HG02759 (cell line): Measurements from ENCODE around the gene RBM44.
"Not testable (repeated sequence)": the region's sequence is repeated elsewhere in the genome, so short reads cannot be mapped to it uniquely, and the experiment has no call there.

Source experiments
- ATAC-seq: cut with Tn5 transposase; IDR thresholded peaks from one replicate; pipeline ENCODE4 v1.9.1; 2021; ENCODE audit warnings: mild to moderate bottlenecking, moderate library complexity; ENCODE audit not compliant: unreplicated experiment

Gene RBM44

DNA sequence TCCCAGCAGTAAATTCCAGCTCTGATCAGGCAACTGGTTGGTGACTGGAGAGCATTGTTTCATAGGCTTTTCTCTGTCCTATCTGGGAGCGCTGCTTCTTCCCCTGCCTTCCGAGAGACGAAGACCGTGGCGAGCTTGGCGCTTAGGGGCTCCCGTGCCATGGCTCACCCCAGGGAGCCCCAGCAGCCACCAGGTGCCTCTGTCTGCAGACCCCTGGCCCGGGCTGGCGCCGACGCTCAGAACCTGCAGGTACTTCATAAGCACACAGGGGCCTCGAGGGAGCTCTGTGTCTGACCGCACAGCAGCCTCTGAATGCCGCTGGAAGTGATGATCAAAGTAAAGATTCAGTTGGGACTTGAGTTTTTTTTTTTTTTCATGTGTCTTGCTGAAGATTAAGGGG is 19.1 kb upstream of the RBM44 start:
- ATAC-seq = no peak

DNA sequence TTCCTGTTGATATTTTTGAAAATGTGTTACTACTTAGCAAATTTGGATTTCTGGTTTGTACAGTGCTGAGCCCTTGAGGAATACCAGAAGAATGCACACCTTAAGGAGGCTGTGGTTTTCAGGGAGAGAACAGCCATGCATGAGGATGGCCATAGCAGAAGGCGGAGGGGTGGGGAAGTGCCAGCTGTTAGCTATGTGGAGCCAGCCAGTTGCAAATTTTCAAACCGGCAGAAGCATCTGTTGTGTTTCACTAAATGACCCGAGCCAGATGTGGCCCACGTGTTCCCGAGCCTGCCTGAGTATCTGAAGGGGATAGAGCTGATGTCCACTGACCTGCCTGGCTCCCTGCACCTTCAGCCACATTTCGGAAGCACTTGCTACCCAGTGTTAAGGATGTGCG is 16.4 kb upstream of the RBM44 start:
- ATAC-seq = no peak

DNA sequence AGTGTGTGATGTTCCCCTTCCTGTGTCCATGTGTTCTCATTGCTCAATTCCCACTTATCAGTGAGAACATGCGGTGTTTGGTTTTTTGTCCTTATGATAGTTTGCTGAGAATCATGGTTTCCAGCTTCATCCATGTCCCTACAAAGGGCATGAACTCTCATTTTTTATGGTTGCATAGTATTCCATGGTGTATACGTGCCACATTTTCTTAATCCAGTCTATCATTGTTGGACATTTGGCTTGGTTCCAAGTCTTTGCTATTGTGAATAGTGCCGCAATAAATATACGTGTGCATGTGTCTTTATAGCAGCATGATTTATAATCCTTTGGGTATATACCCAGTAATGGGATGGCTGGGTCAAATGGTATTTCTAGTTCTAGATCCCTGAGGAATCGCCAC is 14.9 kb upstream of the RBM44 start:
- not testable (repeated sequence) for ATAC-seq

DNA sequence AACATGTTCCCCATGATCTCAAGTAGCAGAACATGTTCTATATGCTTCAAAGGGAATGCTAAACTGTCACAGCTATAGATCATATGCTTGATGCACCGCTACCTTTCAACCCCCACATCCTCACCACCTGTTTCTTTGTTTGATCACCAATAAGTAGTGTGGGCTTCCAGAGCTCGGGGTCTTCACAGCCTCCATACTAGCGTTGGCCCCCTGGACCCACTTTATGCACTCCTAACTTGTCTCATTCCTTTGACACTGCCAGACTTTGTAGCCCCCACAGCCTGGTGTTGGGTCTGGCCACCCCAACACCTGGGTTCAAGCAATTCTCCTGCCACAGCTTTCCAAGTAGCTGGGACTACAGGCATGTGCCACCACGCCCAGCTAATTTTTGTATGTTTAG is 11.6 kb upstream of the RBM44 start:
- ATAC-seq = no peak

DNA sequence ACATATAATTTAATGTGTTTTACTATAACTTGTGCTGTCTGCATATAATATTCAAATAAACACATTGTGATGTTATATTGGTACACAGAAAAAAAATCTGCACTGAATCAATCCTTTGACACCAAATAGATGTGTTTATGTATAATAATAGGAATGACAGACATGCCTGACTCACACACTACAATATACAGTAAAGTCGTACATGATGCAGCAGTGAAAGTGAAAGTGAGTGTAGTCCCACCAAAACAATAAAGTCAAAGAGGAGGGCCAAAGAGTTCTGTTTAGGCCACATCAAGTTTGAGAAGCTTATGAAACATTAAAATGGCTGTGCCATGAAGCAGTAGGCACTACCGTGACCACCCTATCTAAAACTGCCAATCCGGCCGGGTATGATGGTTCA is 8.2 kb upstream of the RBM44 start:
- ATAC-seq = no peak

DNA sequence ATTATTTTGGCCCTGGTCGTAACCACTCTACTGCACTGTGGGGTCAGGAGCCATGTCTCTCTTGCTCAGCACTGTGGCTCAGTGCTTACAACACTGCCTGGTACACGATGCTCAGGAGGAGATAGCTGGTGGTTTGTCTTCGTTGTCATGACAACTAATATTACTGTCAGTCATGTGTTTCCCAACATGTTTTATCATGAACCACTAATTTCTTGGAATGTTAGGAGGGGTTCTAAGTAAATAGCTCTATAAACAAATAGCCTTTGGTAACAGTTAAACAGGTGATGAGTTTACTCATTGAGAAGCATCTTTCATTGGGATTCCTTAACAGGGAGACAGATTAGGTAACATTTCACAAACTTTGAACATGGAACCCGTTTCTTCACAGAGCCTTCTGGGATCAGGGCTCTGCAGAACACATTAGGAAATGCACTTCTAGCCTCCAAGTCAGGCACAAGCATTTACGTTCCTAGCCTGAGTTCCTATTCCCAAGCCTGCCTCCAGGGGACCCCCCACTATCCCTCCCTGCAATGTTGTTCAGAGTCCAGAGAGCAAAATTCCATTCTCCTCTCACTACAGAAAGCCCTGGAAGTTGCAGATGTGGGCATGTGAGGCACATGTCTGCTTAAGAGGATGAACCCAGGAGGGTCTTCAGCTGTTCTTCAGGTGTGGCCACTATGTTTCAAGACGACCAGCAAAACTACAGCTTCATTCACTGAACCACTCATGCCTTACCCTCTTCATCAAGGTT is 6.4 kb upstream of the RBM44 start:
- no peak for ATAC-seq

DNA sequence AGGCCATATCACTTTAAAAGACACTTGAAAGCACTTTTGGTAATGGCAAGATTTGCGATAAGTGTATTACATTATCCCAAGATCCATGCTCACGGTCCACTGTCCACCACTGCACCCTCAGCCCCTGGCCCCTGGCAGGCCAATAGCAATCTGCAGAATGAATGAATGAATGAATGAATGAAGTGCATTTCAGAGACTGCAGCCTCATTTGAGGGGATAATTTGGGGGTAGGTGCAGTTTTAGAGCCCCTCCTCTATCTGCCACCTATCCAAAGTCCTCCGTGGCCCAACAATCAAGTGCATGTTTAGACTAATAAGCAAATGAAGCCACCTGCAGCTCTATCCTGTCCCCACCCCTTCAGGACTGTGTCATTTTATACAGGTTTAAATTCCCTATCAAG is 1.3 kb upstream of the RBM44 start:
- ATAC-seq = no peak

DNA sequence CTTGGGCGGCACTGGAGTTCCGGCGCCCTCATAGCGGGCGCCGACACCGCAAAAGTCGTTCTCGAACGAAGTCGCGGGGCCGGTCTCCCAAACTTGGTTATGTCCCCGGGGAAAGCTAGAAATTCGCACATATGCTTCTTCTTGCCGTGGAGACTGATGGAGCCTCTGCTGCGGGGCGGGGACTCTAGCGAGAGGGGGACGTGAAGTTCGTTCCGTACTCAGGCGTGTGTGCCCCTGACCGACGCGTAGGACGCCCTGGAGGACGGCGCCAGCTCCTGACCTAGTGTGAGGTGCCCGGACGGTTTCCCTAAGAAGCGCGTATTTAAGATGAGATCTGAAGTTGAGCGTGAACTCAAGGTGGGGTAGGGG is 465 bp downstream of the RBM44 start:
- ATAC-seq = no peak

DNA sequence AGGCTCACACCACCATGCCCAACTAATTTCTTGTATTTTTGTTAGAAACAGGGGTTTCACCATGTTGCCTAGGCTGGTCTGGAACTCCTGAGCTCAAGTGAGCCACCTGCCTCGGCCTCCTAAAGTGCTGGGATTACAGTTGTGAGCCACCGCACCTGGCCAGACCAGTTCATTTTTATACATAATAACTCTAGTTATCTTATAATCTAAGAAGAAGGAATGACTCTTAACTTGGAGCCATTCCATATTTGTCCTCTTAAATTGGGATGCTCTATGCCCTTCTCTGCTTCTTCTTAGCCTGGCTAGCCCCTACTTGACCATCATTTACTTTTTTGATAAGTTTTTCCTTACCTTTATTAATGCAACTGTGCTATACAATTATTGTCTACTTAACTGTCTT is 2.9 kb downstream of the RBM44 start:
- ATAC-seq = no peak

DNA sequence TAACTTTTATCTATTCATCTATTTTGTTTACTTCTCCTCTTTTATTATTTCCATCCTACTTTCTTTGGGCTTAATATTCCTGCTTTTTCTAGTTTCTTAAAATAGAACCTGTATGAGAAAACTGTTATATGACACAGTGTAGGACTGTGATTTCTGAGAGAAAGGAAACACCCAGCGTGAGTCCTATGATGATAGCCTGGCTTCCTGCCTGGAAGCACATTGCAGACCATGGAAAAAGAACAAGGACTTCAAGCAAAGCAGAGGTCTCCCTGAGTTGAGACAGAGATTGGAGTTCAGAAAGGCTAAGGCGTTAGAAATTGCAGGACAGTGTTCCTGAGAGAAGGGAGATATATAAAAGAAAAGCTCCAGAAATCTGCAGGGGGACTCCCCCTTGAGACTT is 7.8 kb downstream of the RBM44 start:
- no peak for ATAC-seq

DNA sequence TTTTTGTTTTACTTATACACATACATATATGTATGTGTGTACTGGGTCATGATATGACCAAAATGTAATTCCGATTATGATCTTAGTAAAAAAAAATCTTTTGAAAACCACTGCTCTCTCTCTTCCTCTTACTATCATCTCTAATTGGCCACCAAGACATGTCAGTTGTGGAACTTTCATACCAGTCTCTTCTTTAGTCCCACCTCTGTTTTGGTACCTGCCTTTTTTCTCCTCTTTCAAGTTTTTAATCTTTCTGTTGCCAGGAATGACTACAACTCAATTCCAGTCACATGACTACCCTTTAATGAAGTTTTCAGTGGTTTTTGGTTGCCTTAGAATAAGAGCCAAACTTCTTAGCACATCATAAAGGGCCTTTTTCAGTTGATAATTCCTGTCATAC is 17.1 kb downstream of the RBM44 start:
- ATAC-seq = no peak

DNA sequence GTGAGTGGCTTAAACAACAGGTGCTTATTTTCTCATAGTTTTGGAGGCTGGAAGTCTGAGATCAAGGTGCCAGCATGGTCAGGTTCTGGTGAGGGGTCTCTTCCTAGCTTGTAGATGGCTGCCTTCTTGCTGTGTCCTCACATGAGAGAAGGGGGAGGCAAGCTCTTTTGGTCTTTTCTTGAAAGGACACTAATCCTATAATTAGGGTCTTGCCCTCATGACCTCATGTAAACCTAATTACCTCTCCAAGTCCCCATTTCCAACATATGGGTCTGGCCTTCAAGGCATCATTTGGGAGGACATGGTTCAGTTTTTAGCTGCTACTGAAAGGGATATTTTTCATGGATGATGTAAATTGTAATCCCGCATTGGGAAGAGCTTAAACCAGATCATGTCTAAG is 18.0 kb downstream of the RBM44 start:
- ATAC-seq = no peak

DNA sequence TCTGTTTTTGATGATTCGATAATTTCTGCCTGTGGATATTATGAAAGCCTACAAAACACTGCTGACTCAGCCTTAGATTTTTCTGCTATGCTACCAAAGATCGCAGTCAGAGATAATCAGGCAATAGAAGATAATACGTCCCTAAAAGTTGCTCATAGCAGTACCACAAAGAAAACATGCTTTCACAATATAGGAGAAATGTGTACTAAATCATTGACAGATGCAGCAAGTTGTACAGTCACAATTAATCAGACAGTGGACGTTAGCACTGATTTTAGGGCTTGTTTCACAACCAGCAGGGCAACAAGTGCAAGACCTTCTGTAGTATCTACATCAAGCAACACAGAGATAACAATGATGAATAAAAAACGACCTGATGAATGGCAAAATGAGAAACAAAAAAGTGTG is 19.5 kb downstream of the RBM44 start:
- no peak for ATAC-seq

DNA sequence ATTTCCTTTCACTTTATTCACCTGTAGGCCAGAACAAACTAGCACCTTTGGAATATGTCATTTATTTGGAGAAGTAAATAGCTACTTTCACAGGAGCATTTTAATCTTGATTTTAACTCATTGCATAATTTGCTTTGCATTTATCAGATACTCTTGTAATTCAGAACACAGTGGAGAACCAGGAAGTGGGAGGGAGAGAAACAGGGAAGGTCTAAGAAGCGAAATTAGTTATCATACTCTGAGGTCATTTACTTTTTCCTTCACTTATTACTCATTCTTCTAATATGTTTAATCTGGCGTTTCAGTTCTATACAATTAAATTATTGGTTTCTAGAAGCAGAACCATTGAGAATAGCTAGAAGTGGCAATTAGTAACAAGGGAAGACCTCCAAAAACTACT is 20.7 kb downstream of the RBM44 start:
- no peak for ATAC-seq

DNA sequence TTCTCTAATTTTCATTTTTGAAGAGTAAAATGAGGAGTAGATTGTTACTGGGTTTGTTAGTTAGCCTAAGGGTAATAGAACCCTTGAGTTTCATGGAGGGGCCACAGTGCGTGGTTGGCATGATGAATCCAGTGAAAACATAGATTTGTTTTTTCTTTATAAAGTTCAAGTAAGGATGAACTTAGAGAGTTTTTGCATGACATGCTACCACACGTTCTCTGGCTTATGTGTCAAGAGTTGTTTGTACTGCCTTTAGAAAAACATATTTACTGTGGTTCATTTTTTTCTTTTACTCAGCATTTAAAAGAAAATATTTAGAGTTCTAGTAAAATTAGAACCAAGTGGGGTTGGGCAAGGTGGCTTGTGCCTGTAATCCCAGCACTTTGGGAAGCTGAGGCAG is 21.8 kb downstream of the RBM44 start:
- ATAC-seq = no peak

DNA sequence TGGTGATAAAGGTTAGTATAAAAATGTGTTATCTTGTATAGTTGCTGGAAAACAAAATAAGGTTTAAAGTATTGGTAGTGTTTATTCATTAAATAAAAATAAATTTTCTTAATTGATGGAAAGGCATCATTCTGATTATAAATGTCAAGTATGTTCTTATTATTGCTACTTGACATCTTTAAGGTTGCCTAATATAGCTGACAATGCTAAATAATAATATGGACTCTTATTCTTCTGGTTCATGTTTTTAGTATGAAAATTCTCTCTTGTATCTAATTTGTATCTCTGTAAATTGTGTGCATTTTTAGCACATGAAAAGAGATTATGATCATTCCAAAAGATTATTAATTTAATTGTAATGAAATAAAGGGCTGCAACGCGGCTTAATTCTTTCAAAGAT is 25.0 kb downstream of the RBM44 start:
- ATAC-seq = no peak

DNA sequence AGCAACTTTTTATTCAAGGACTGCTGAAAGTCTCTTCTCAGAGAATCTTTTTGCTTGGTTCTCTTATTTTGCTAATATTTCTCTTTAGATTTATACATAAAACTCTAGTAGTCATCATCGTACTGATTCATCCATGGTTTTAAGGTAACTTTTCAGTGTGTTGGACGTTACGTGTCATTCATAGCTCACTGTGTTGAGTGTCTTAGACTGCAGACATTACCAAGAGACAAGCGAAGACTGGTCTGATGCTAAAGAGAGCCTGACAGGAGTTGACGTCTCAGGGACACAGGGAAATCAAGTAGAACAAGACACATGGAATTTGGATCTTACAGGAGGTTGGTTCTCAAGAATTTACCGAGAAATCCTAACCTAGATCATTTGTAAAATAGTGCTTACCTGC is 25.5 kb downstream of the RBM44 start:
- no peak for ATAC-seq

DNA sequence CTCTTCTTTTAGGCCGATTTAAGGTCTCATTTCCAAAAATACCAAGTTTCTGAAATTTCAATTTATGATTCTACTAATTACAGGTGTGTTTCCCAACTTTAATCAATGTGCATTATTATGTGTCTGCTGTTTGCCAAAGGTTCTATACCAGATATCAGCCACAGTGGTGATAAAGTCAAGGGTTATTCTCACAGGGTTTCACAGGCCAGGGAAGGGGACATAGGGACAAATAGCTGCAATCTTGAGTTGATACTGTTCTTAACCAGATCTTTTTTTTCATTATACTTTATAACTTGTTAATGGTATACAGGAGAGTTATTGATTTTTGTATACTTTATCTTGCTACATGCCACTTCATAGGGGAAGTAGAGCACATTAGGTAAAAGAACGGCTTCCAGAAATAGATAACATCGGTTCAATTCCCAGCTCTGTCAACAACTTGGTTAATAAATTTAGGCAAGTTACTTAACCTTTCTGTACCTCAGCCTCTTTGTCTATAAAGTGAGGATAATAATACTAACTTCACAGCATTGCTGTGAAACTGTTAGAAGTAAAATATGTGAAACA is 28.9 kb downstream of the RBM44 start:
- no peak for ATAC-seq

DNA sequence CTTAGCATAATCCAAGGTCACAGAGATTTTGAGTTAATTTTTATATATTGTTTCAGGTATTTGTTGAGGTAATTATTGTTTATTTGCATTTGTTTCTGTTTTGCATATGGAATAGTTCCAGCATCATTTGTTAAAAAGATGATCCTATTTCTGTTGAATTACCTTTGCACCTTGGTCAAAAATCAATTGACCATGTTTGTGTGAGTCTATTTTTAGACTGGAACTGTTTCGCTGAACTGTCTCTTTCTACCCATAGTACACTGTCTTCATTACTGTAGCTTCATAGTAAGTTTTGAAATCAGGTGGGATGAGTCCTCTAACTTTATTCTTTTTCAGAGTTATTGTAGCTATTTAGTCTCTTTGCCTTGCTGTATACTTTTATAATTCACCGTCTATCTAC is 31.9 kb downstream of the RBM44 start:
- no peak for ATAC-seq

DNA sequence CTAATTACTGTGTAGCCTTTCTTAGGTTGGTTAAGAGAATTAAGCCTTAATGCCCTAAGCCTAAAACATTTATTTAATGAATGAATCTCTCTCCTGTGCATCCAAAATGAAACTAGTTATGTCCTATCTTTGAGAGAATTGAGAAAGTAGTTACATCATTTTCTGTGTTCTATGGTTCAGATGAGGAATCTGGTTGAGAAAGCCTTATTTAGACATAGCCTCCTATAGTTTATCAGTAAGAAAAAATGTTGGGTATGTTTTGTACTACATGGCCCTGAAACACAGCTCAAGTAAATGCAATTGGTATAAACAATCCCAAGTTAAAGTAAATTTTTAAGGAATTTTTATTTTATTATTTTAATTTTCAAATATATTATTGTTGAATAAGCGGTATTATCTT is 35.0 kb downstream of the RBM44 start:
- ATAC-seq = no peak

DNA sequence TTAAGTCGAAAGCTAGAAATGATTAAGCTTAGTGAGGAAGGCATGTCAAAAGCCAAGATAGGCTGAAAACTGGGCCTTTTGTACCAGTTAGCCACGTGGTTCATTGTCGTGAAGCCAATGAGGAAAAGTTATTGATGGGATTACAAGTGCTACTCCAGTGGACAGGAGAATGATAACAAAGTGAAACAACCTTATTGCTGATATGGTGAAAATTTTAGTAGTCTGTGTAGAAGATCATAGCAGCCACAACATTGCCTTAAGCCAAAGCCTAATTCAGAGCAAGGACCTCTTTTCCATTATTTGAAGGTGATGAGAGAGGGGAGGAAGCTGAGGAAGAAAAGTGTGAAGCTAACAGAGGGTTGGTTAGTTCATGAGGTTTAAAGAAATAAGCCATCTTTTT is 36.8 kb downstream of the RBM44 start:
- no peak for ATAC-seq

DNA sequence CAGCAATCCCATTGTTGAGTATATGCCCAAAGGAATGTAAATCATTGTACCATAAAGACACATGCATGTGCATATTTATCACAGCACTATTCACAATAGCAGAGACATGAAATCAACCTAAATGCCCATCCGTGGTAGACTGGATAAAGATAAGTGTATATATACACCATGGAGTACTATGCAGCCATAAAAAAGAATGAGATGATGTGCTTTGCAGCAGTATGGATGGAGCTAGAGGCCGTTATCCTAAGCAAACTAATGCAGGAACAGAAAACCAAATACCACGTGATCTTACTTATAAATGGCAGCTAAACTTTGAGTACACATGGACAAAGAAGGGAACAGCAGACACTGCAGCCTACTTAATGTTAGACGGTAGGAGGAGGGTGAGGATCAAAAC is 42.5 kb downstream of the RBM44 start:
- no peak for ATAC-seq

DNA sequence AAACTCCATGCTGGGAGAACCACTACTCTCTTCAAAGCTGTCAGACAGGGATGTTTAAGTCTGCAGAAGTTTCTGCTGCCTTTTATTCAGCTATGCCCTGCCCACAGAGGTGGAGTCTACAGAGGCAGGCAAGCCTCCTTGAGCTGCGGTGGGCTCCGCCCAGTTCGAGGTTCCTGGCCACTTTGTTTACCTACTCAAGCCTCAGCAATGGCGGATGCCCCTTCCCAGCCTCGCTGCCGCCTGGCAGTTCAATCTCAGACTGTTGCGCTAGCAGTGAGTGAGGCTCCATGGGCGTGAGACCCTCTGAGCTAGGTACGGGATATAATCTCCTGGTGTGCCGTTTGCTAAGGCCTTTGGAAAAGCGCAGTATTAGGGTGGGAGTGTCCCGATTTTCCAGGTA is 50.4 kb downstream of the RBM44 start:
- ATAC-seq = not testable (repeated sequence)
